ENCODE results near the gene GPR161. TPM values are rescaled to one million over a fixed set of nuclear protein-coding genes. Genes with fewer than 3 reads are reported as not detected.

The GPR161 gene
- total and polyA plus RNA-seq, 2 donors (not counting 1 experiment from before 2014, with no cell fraction given): 0.07 to 0.22 TPM

GRCh38 chr1:168135921-168136708 lies 615 bp downstream of the GPR161 start:
- peak overlapping the region in 4 of 5 experiments; percentile 51 to 74 (median 62) for H3K4me3 ChIP-seq (ENCODE audit: control extremely low read depth in 1 of 5, extremely low read depth in 1 of 5, insufficient read depth in 1 of 5, low read depth in 2 of 5, low read length in 4 of 5)
- no peaks in the 10 kb centered on the region for H3K79me2 ChIP-seq (ENCODE audit: control insufficient read depth, insufficient read depth, low read length)
- no peaks in the 10 kb centered on the region for H3K36me3 ChIP-seq (replicated peaks in 1 of 2; ENCODE audit: control extremely low read depth in 1 of 2, control insufficient read depth in 1 of 2, extremely low read depth in 1 of 2, insufficient read depth in 2 of 2, low read length in 1 of 2)
- no peaks in the 10 kb centered on the region for H3K9me3 Mint-ChIP-seq (ENCODE audit: insufficient read depth)
- WGBS (ENCODE audit: insufficient coverage): under 1% methylated on average over 60 of the region's 63 CpGs
- peak overlapping the region; percentile 85 for H2AFZ ChIP-seq (ENCODE audit: insufficient read depth, low read depth, low read length, poor library complexity, severe bottlenecking)
- peak overlapping the region; percentile 12 for H3K27ac Mint-ChIP-seq
- H3K27me3 ChIP-seq (replicated peaks in 1 of 4; ENCODE audit: control extremely low read depth in 1 of 4, control insufficient read depth in 3 of 4, insufficient read depth in 4 of 4, low read length in 3 of 4): peaks cover 2 to 38% (median 30%) of the 10 kb centered on the region in 4 experiments
- H3K4me1 ChIP-seq (ENCODE audit: control insufficient read depth in 2 of 2, insufficient read depth in 2 of 2, low read length in 2 of 2): peaks cover 13 to 17% of the 10 kb centered on the region in 2 donors
- H3K9ac ChIP-seq (ENCODE audit: low read length): peak overlapping the region; percentile 72
- peak overlapping the region; percentile 85 for H3K4me3 Mint-ChIP-seq
- TF ChIP-seq CTCF (IDR thresholded peaks at IDR 0.05): no peak
- TF ChIP-seq EZH2 (IDR thresholded peaks at IDR 0.05; ENCODE audit: borderline replicate concordance, insufficient read depth, low read depth, low read length, poor library complexity, severe bottlenecking): no peak
- peak; percentile 53 for ATAC-seq (ENCODE audit: low read depth)
- POLR2A ChIA-PET: no interaction called here
- H4K20me1 ChIP-seq (ENCODE audit: control insufficient read depth, insufficient read depth, low read length, poor library complexity, severe bottlenecking): no peaks in the 10 kb centered on the region
- CTCF ChIA-PET: interaction anchor here (2.3 kb wide), 1 partner anchor 9 kb away, joined by 6 read pairs; no protein-coding TSS in a partner anchor
- peaks cover 20% of the 10 kb centered on the region for H3K4me1 Mint-ChIP-seq
- H3K4me2 ChIP-seq (replicated peaks; ENCODE audit: low read depth, low read length, poor library complexity, severe bottlenecking): peak overlapping the region; percentile 100
- peak overlapping the region in 1 of 2 donors; percentile 15 for H3K27ac ChIP-seq (ENCODE audit: low read length in 2 of 2)
- H3K27me3 Mint-ChIP-seq: peaks cover 42% of the 10 kb centered on the region
- intact Hi-C loops (cut with micrococcal nuclease): loop anchor here (2.0 kb wide), 1 partner anchor 43 kb away; the partner anchor contains the start of gene TIPRL
- peaks cover 0 to 10% (median 0%) of the 10 kb centered on the region in 3 donors for H3K9me3 ChIP-seq (ENCODE audit: control extremely low read depth in 1 of 3, control insufficient read depth in 2 of 3, insufficient read depth in 1 of 3, low read length in 2 of 3)
- peak; percentile 45 for DNase-seq
